Activated CD4-positive, alpha-beta T cell treated with anti-CD3 and anti-CD28 coated beads, Interleukin-2, amount 50 U/mL, for 16 hours (primary cell): ENCODE results near the gene CD101.
A peak's percentile ranks its signal among the peaks of the same experiment; 100 is the strongest.

Source experiments
- DNase-seq: peaks from one replicate; pipeline ENCODE4 v3.0.0-alpha.2; 2020

CD101 gene

GRCh38 chr1:116987256-116987555 is 14.4 kb upstream of the CD101 start:
- DNase-seq, result peak; percentile 56

GRCh38 chr1:116988248-116988647 is 13.3 kb upstream of the CD101 start:
- no peak for DNase-seq

GRCh38 chr1:116988908-116989307 is 12.7 kb upstream of the CD101 start:
- no peak for DNase-seq

GRCh38 chr1:116989835-116990234 is 11.7 kb upstream of the CD101 start:
- DNase-seq, result no peak

- DNase-seq, result no peak
These were observed 10.9 kb upstream of the CD101 start for GRCh38 chr1:116990612-116991151.

- no peak for DNase-seq
These were observed 10.3 kb upstream of the CD101 start for GRCh38 chr1:116991171-116991845.

- no peak for DNase-seq
These were observed 9.6 kb upstream of the CD101 start for GRCh38 chr1:116991918-116992317.

- no peak for DNase-seq
These were observed 8.3 kb upstream of the CD101 start for GRCh38 chr1:116993286-116993685.

- DNase-seq, result no peak
These were observed 7.1 kb upstream of the CD101 start for GRCh38 chr1:116994411-116994810.

- DNase-seq, result no peak
These were observed 4.5 kb upstream of the CD101 start for GRCh38 chr1:116997066-116997465.

GRCh38 chr1:116997636-116998035 is 3.9 kb upstream of the CD101 start:
- DNase-seq, result no peak

- DNase-seq, result no peak
These were observed 2.0 kb upstream of the CD101 start for GRCh38 chr1:116999596-116999995.

GRCh38 chr1:117000142-117000541 is 1.4 kb upstream of the CD101 start:
- no peak for DNase-seq

- DNase-seq, result no peak
These were observed 1.8 kb downstream of the CD101 start for GRCh38 chr1:117003223-117003875.

GRCh38 chr1:117007719-117008013 is 6.1 kb downstream of the CD101 start:
- DNase-seq, result no peak

- DNase-seq, result no peak
These were observed 7.1 kb downstream of the CD101 start for GRCh38 chr1:117008656-117009055.

GRCh38 chr1:117009132-117009531 is 7.6 kb downstream of the CD101 start:
- DNase-seq, result peak; percentile 25

- no peak for DNase-seq
These were observed 8.9 kb downstream of the CD101 start for GRCh38 chr1:117010310-117010969.

GRCh38 chr1:117011334-117011733 is 9.8 kb downstream of the CD101 start:
- DNase-seq, result no peak

- no peak for DNase-seq
These were observed 11.8 kb downstream of the CD101 start for GRCh38 chr1:117013309-117013858.

GRCh38 chr1:117014209-117014608 is 12.6 kb downstream of the CD101 start:
- peak; percentile 36 for DNase-seq

- DNase-seq, result no peak
These were observed 14.2 kb downstream of the CD101 start for GRCh38 chr1:117015724-117016123.

GRCh38 chr1:117017062-117017461 is 15.5 kb downstream of the CD101 start:
- DNase-seq, result no peak

- no peak for DNase-seq
These were observed 16.1 kb downstream of the CD101 start for GRCh38 chr1:117017648-117018047.
